IPS DF 6.9 (cell line): Measurements from ENCODE around the gene TTYH3.

Experiments used
- DNase-seq: peaks from one replicate; pipeline ENCODE4 v3.0.0-alpha.2; 2013; ENCODE audit warnings: low read depth, low spot score
- H3K27ac ChIP-seq: one replicate; pipeline ENCODE4 v1.5.1; 2013; ENCODE audit warnings: low read length, control low read depth
- H3K27me3 ChIP-seq: 2 replicates; pipeline ENCODE4 v1.6.1; 2013; ENCODE audit warnings: mild to moderate bottlenecking, low read length; ENCODE audit not compliant: control insufficient read depth, insufficient read depth
- H3K36me3 ChIP-seq: 2 replicates; pipeline ENCODE4 v1.6.1; 2013; ENCODE audit warnings: low read length; ENCODE audit not compliant: control insufficient read depth, insufficient read depth
- H3K4me1 ChIP-seq: 2 replicates; pipeline ENCODE4 v1.6.1; 2013; ENCODE audit warnings: low read length; ENCODE audit not compliant: control insufficient read depth, insufficient read depth
- H3K4me3 ChIP-seq: 2 replicates; pipeline ENCODE4 v1.5.1; 2013; ENCODE audit warnings: mild to moderate bottlenecking, low read length
- H3K9me3 ChIP-seq: 2 replicates; pipeline ENCODE4 v1.6.1; 2013; ENCODE audit warnings: low read length, inconsistent platforms; ENCODE audit not compliant: control insufficient read depth, insufficient read depth
- WGBS: extraction: QIAGEN DNeasy Blood & Tissue Kit; methylation state at CpG from one replicate; pipeline ENCODE4 v1.1.7; 2013; ENCODE audit warnings: mixed read lengths, missing lambda C conversion rate; ENCODE audit not compliant: insufficient read length, insufficient coverage; 5-methylcytosine and 5-hydroxymethylcytosine counted together

TTYH3 gene

DNA sequence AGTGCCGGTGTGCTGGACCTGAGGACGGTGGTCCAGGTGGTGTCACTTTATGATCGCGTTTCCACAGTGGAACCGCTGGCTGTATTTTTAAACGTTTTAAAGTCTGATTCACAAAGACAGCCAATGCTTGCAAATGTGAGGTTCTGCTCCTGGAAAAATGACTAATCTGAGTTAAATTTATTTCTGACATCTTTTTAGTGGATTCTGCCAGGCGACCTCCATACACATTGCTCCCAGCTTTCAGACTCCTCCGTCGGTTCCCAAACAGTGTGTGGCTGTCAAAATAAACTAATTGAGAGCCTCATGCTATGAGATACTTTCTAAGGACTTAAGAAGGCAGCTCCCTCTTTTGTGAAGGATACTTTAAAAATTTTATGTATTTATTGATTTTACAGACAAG is 12.7 kb upstream of the TTYH3 start:
- WGBS = no CpG with 5 or more reads among the region's 9 CpGs
- H3K4me1 ChIP-seq = peaks cover 14% of the 10 kb centered on the region
- H3K36me3 ChIP-seq = no peaks in the 10 kb centered on the region
- no peak overlapping the region for H3K4me3 ChIP-seq
- H3K9me3 ChIP-seq = no peaks in the 10 kb centered on the region
- H3K27me3 ChIP-seq = no peaks in the 10 kb centered on the region
- no peak for DNase-seq
- no peak overlapping the region for H3K27ac ChIP-seq

DNA sequence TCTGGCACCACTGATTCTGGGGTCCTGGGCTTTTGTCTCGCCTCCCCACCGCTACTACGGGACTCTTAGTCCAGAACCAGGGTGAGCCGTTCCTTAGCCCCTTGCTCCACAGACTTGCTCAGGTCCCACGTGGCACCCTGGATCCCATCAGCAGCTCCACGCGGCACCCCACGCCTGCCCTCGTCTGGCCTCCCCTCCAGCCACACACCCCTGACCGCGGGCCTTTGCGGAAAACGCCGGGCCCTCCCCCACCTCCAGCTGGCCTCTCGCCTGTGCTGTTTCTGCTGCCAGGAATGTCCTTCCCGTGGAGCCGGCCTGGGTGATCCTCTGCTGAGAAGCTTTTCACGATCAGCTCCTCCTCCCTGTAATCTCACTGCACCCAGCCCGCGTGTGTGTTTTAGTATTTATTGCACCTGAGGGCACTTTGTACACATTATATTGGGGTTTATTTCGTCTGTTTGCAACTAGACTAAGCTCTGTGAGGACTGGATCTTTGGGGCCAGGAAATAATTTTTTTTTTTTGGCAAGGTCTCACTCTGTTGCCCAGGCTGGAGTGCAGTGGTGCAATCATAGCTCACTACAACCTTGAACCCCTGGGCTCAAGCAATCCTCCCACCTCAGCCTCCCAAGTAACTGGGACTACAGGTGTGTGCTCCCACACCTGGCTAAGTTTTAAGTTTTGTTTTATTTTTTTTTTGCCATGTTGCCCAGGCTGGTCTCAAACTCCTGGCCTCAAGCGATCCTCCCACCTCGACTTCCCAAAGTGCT is 10.5 kb upstream of the TTYH3 start:
- no peak overlapping the region for H3K27ac ChIP-seq
- peaks cover 14% of the 10 kb centered on the region for H3K4me1 ChIP-seq
- H3K9me3 ChIP-seq = no peaks in the 10 kb centered on the region
- H3K36me3 ChIP-seq = no peaks in the 10 kb centered on the region
- no peak overlapping the region for H3K4me3 ChIP-seq
- no peak for DNase-seq
- no CpG with 5 or more reads among the region's 23 CpGs for WGBS
- no peaks in the 10 kb centered on the region for H3K27me3 ChIP-seq

DNA sequence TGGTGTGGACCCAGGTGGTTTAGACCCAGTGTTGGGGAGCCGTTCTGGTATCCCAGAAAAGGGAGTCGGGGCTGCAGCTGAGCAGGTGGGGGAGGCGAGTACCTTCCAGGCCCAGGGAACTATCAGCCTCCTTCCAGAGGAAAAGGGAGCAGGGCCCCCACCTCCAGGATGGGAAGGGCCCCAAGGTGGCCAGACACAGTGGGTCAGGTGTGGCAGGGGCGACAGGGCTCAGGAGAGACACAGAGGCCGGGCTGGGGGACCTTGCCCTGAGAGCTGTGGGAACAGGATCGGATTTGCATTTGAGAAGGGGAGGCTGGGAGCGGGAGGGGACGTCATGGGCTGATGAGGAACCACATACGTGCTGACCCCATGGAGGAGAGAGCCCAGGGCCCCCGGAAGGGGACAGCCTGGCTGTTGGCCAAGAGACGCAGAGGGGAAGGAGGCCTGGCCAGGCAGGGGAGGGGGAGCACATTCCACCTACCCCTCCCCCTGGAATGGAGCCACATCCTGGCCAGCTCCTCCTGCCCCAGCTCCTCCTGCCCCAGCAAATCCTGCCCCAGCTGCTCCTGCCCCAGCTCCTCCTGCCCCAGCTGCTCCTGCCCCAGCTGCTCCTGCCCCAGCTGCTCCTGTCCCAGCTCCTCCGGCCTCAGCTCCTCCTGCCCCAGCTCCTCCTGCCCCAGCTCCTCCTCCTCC is 9.7 kb upstream of the TTYH3 start:
- no peak for DNase-seq
- no CpG with 5 or more reads among the region's 12 CpGs for WGBS
- Histone ChIP-seq H3K4me3 (no peak overlapping the region), H3K36me3 (no peaks in the 10 kb centered on the region), H3K27ac (no peak overlapping the region), H3K9me3 (no peaks in the 10 kb centered on the region), H3K4me1 (peaks cover 14% of the 10 kb centered on the region), H3K27me3 (no peaks in the 10 kb centered on the region)

DNA sequence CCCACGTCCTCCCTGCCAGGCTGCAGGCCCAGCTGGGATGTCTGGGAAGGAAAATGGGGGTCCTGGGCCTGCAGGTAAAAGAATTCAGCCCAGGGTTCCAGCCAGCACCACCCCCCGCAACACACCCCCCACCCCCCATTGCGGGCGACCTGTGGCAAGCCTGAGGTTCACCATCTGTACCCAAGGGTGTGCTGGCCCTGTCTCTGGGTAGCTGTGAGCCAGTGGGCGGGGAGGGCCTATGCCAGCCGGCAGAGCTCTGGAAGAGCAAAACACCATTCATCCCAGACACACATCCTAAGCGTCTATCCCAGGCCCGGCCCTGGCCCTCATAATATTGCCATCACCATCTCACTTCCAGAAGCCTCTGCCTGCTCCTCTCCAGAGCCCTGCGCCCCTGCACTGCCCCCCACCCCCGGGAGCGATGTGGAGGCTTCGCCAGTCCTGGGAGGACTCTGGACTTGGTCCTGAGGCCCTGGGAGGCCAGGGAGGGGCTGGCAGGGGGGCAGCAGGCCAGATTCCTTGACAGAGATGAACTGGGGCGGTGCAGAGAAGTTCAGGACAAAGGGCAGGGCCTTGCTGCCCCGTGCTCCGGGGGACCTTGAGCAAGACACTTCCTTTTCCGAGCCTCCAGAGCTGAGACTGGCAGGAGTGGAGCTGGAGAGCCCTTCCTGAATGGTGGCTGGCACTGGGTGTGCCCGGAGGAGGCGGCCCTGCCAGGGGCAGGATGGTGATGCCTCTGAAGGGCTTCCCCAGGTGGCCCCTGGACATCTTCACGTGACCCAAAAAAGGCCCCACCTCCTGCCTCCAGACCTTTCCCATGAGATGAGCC is 8.7 kb upstream of the TTYH3 start:
- Histone ChIP-seq H3K27me3 (no peaks in the 10 kb centered on the region), H3K9me3 (no peaks in the 10 kb centered on the region), H3K4me1 (peaks cover 11% of the 10 kb centered on the region; the same call in 1 of the 2 replicates), H3K4me3 (no peak overlapping the region), H3K27ac (no peak overlapping the region), H3K36me3 (no peaks in the 10 kb centered on the region)
- WGBS = no CpG with 5 or more reads among the region's 19 CpGs
- no peak for DNase-seq

DNA sequence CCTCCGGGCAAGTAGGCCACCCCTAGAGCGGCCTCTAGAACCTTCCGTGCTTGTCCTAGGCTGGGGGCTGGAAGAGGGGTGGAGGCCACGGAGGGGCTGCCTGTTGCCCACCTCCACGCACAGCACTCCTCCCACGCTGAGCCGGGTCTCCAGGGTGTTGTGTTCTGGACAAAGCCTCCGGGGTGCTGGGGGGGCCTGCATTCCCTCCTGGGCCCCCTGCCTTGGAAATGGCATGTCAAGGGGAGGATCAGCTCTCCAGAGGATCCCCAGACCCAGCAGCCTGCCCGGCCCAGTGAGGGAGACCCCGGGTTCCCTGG is 8.1 kb upstream of the TTYH3 start:
- no peak for DNase-seq
- H3K4me1 ChIP-seq = peaks cover 11% of the 10 kb centered on the region; the same call in 1 of the 2 replicates
- WGBS = no CpG with 5 or more reads among the region's 10 CpGs
- no peaks in the 10 kb centered on the region for H3K27me3 ChIP-seq
- H3K27ac ChIP-seq = no peak overlapping the region
- no peak overlapping the region for H3K4me3 ChIP-seq
- H3K9me3 ChIP-seq = no peaks in the 10 kb centered on the region
- H3K36me3 ChIP-seq = no peaks in the 10 kb centered on the region

DNA sequence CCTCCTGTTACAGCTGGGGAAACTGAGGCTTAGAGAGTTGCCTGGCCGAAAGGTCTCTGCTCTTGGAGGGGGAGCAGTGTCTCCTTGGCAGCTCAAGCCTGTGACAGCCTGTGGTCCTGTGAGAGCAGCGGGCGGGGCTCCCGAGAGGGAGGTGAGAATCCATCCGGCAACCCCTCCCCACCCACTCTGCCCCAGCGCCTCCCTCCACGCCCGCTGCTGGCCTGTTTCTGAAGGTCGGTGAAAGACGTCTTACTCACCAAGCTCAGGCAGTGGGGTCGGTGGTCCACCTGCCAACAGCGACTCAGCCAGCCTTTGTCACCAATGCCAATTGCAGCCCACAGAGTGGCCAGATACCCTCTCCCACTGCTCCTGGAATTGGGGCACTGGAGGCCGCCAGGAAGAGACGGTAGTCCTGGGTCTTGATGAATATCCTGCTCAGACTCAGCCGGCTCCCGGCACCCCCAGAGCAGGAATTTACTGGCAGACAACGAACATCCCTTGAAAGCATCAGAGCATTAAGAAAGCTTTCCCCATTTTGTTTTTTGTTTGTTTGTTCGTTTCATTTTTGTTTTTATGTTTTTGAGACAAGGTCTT is 7.4 kb upstream of the TTYH3 start:
- Histone ChIP-seq H3K27ac (no peak overlapping the region), H3K9me3 (no peaks in the 10 kb centered on the region), H3K4me1 (peaks cover 11% of the 10 kb centered on the region; the same call in 1 of the 2 replicates), H3K36me3 (no peaks in the 10 kb centered on the region), H3K27me3 (no peaks in the 10 kb centered on the region), H3K4me3 (no peak overlapping the region)
- DNase-seq = no peak
- no CpG with 5 or more reads among the region's 18 CpGs for WGBS

DNA sequence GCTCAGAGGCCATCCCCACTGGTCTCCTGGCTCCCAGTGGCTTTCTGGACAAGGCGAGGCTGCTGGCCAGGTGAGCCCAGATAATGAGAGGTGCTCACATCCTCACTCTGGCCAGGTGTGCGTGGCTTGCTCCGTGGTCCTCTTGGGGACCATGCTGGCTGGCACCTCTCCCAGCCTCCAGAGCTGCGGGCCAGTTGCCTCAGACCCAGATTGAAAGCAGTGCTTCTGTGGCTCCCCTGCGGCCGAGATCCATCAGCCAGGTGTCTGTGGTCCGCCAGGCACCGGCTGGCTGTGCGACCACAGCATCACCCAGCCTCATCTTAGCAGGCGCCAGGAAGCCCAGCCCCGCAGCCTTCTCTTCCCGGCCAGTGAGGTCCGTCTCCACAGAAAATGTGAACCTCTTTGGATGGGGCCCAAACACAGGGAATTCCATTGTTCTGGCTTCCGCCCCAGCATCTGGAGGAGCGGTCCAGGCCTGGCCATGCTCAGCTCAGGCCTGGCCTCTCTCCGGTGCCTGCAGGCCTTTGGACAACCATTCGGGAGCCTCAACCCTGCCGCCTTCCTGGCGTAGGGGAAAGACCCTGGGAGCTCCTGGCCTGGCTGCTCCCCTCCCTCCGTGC is 5.2 kb upstream of the TTYH3 start:
- DNase-seq = no peak
- Histone ChIP-seq H3K4me1 (peaks cover 7% of the 10 kb centered on the region; the same call in 1 of the 2 replicates), H3K36me3 (no peaks in the 10 kb centered on the region), H3K27ac (no peak overlapping the region), H3K9me3 (no peaks in the 10 kb centered on the region), H3K27me3 (no peaks in the 10 kb centered on the region), H3K4me3 (no peak overlapping the region)
- WGBS = no CpG with 5 or more reads among the region's 20 CpGs

DNA sequence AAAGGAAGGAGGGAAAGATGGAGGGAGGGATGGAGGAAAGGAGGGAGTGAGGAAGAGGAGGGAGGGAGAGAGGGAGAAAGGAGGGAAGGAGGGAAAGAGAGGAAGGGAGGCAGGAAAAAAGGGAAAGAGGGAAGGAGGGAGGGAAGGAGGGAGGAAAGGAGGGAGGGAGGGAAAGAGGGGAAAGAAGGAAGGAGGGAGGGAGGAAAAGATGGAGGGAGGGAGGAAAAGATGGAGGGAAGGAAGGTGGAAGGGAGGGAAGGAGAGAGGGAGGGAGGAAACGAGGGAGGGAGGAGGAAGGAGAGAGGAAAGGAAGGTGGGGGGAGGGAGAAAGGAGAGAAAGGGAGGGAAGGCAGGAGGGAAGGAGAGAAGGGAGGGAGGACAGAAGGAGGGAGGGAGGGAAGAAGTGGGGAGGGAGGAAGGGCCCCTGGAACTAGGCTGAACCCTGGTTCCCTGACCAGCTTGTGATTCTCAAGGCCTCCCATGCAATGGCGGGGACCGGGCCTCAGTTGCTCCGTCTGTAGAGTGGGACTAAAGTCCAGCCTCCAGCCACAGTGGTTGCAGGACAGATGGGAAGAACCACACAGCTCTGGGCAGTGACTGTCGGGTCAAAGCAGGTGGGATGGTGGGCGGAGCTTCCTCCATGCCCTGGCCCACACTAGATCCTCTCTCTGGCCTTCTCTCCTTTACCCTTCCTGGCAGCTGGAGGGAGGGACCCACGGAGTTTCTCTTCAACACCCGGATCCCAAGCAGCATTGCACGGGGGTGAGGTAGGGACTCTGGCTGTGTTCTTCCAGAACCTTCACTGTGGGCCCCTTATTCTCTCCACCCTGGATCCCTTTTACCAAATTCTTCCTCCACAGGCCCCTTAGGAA is 4.3 kb upstream of the TTYH3 start:
- WGBS = 100% methylated on average over 1 of the region's 9 CpGs
- Histone ChIP-seq H3K9me3 (no peaks in the 10 kb centered on the region), H3K4me1 (0 out of 2 replicates have a peak, but pooled peaks cover 2% of the 10 kb centered on the region), H3K27me3 (no peaks in the 10 kb centered on the region), H3K36me3 (no peaks in the 10 kb centered on the region), H3K27ac (no peak overlapping the region), H3K4me3 (no peak overlapping the region)
- no peak for DNase-seq

DNA sequence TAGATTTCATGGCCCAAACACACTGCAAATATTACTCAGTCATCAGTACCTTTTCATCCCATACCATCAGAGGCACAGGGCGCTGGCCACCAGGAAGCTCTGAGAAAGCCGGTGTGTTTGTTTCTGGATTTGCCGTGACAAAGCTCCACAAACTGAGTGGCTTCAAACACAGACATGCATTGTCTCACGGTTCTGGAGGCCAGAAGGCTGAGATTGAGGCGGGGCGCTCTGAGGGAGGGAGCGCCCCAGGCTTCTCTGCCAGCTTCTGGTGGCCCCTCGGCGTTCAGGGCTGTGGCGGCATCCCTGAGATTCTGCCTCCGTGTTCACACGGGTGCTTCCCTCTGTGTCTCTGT is 3.7 kb upstream of the TTYH3 start:
- Histone ChIP-seq H3K27me3 (no peaks in the 10 kb centered on the region), H3K36me3 (no peaks in the 10 kb centered on the region), H3K9me3 (no peaks in the 10 kb centered on the region), H3K27ac (no peak overlapping the region), H3K4me3 (no peak overlapping the region), H3K4me1 (0 out of 2 replicates have a peak, but pooled peaks cover 3% of the 10 kb centered on the region)
- no peak for DNase-seq
- no CpG with 5 or more reads among the region's 12 CpGs for WGBS
